ENCODE data around the gene AKAP11. TPM values are rescaled to one million over a fixed set of nuclear protein-coding genes. Genes with fewer than 3 reads are reported as not detected.

AKAP11 gene
- total and polyA plus RNA-seq, 9 of the 15 experiments (the other 6 are each of a cell fraction or from before 2014, with no cell fraction given), result 2.2 to 31.3 (median 10.9) TPM

GRCh38 chr13:42361701-42362100, 89.7 kb downstream of the AKAP11 start:
- intact Hi-C loops (cut with micrococcal nuclease), result no loop called here
- H3K9me1 ChIP-seq (ENCODE audit: control insufficient read depth, insufficient read depth, low read length), result no peaks in the 10 kb centered on the region
- H3K4me1 ChIP-seq (replicated peaks in 1 of 2; ENCODE audit: control insufficient read depth in 2 of 2, insufficient read depth in 2 of 2, low read length in 2 of 2), result no peaks in the 10 kb centered on the region
- H3K4me3 ChIP-seq, result no peak overlapping the region
- in situ Hi-C loops (cut with MboI), result no loop called here
- BruUV-seq (replicated peaks), result no TSS peak
- ChIA-PET POLR2A (no interaction called here), CTCF (ENCODE audit: low intra/inter-chr PET ratio) (interaction anchor here (0.6 kb wide), 1 partner anchor 987 kb away, joined by 3 read pairs; no protein-coding TSS in a partner anchor)
- no peak for DNase-seq (ENCODE audit: extremely low read depth in 1 of 4, low spot score in 3 of 4)
- no peak for ATAC-seq
- no peak overlapping the region for H3K27ac ChIP-seq (ENCODE audit: extremely low read depth, low read depth, low read length)
- WGBS (ENCODE audit: insufficient coverage, low coverage, missing lambda C conversion rate), result 4% methylated on average over 6 of the region's 6 CpGs
- H3K79me2 ChIP-seq (ENCODE audit: control insufficient read depth, insufficient read depth, low read length), result no peaks in the 10 kb centered on the region
- no peak for FAIRE-seq
- TF ChIP-seq RBM25 (IDR thresholded peaks at IDR 0.05; ENCODE audit: low read depth, low read length, severe bottlenecking) (no peak), CBFA2T2 (conservative IDR thresholded peaks at IDR 0.05) (no peak), BRD4 (IDR thresholded peaks at IDR 0.05) (no peak), CTCF (IDR thresholded peaks at IDR 0.05 in 2 of 3, conservative IDR thresholded peaks at IDR 0.05 in 1 of 3; ENCODE audit: insufficient read depth in 2 of 3, low read depth in 1 of 3, low read length in 3 of 3) (no peak)
- H3K36me3 ChIP-seq (ENCODE audit: control insufficient read depth, insufficient read depth, low read length), result no peaks in the 10 kb centered on the region
- H3K4me2 ChIP-seq (ENCODE audit: insufficient read depth, low read length), result no peak overlapping the region
- H2AFZ ChIP-seq (ENCODE audit: low read depth, low read length), result no peak overlapping the region
- H4K20me1 ChIP-seq (replicated peaks; ENCODE audit: control insufficient read depth, insufficient read depth, low read length), result no peaks in the 10 kb centered on the region
- H3K27me3 ChIP-seq (ENCODE audit: control insufficient read depth in 2 of 2, insufficient read depth in 2 of 2, low read length in 2 of 2), result no peaks in the 10 kb centered on the region; a peak in 1 of 5 replicates
- no peaks in the 10 kb centered on the region for H3K9me3 ChIP-seq (replicated peaks; ENCODE audit: control insufficient read depth, insufficient read depth, low read depth, low read length)
- no peak overlapping the region for H3K9ac ChIP-seq (ENCODE audit: insufficient read depth in 1 of 2, low read depth in 2 of 2, low read length in 2 of 2)

Measured in K562 (cell line).